HepG2 (cell line): Measurements from ENCODE around the gene RNU6-1. TPM values are rescaled to one million over a fixed set of nuclear protein-coding genes. Genes with fewer than 3 reads are reported as not detected.

Experiments used
- ARID5B ChIP-seq: IDR thresholded peaks from 2 replicates; pipeline ENCODE4 v1.4.0; 2020; ENCODE audit warnings: mild to moderate bottlenecking, missing genetic modification reagents
- BRF2 ChIP-seq: sonication (generic); formaldehyde crosslinking; IDR thresholded peaks from 2 replicates; pipeline ENCODE4 v1.8.1; 2022; ENCODE audit warnings: mild to moderate bottlenecking, missing genetic modification reagents
- ELF3 ChIP-seq: IDR thresholded peaks from 2 replicates; pipeline ENCODE4 v1.6.1; 2016; ENCODE audit warnings: missing genetic modification reagents, missing compliant biosample characterization
- GABPB1 ChIP-seq: IDR thresholded peaks from 2 replicates; pipeline ENCODE4 v1.6.1; 2016; ENCODE audit warnings: mild to moderate bottlenecking, missing genetic modification reagents, moderate library complexity, missing compliant biosample characterization
- GMEB1 ChIP-seq: sonication (generic); formaldehyde crosslinking; IDR thresholded peaks from 2 replicates; pipeline ENCODE4 v1.5.1; 2020; ENCODE audit warnings: missing genetic modification reagents, mild to moderate bottlenecking, borderline replicate concordance
- HNF1A ChIP-seq, 2 experiments: sonication (generic) in 1 of 2; formaldehyde crosslinking in 1 of 2; IDR thresholded peaks; 2 replicates each; pipeline versions ENCODE4 v1.4.0 to v1.6.1; 2016 to 2020; ENCODE audit warnings: borderline replicate concordance in 1 of 2, low read depth in 1 of 2, mild to moderate bottlenecking in 1 of 2, missing genetic modification reagents in 1 of 2
- HNF4A ChIP-seq: sonication (generic); formaldehyde crosslinking; IDR thresholded peaks from 2 replicates; pipeline ENCODE4 v1.4.0; 2020; ENCODE audit warnings: missing genetic modification reagents
- ISL2 ChIP-seq: sonication (generic); formaldehyde crosslinking; IDR thresholded peaks from 2 replicates; pipeline ENCODE4 v1.5.0; 2020; ENCODE audit warnings: missing genetic modification reagents
- NFYC ChIP-seq: IDR thresholded peaks from 2 replicates; pipeline ENCODE4 v1.6.1; 2016; ENCODE audit warnings: missing genetic modification reagents, missing compliant biosample characterization
- PHB2 ChIP-seq: fragments of 450-650 bp; IDR thresholded peaks from 2 replicates; pipeline ENCODE4 v1.6.1; 2018; ENCODE audit not compliant: partially characterized antibody
- POLR2A ChIP-seq, 2 experiments: IDR thresholded peaks; 2 replicates each; pipeline ENCODE4 v1.6.1; 2011; ENCODE audit warnings: low read depth in 2 of 2, low read length in 2 of 2, mild to moderate bottlenecking in 1 of 2, moderate library complexity in 1 of 2; ENCODE audit not compliant: insufficient read depth in 1 of 2
- TAF1 ChIP-seq: sonication (generic); formaldehyde crosslinking; IDR thresholded peaks from 2 replicates; pipeline ENCODE4 v1.4.0; 2020; ENCODE audit warnings: missing genetic modification reagents
- THAP7 ChIP-seq: sonication (generic); formaldehyde crosslinking; IDR thresholded peaks from 2 replicates; pipeline ENCODE4 v1.8.1; 2023; ENCODE audit warnings: mild to moderate bottlenecking, missing genetic modification reagents
- TP53 ChIP-seq: sonication (generic); formaldehyde crosslinking; conservative IDR thresholded peaks from 2 replicates; pipeline ENCODE4 v1.4.0; 2020; ENCODE audit warnings: missing genetic modification reagents
- ZNF224 ChIP-seq: sonication (generic); formaldehyde crosslinking; IDR thresholded peaks from 2 replicates; pipeline ENCODE4 v1.5.0; 2020; ENCODE audit warnings: mild to moderate bottlenecking, missing genetic modification reagents
- ZNF780A ChIP-seq: sonication (generic); formaldehyde crosslinking; IDR thresholded peaks from 2 replicates; pipeline ENCODE4 v1.8.0; 2022; ENCODE audit warnings: mild to moderate bottlenecking, missing genetic modification reagents, moderate library complexity
- ZNF883 ChIP-seq: sonication (generic); formaldehyde crosslinking; IDR thresholded peaks from 2 replicates; pipeline ENCODE4 v1.5.1; 2020; ENCODE audit warnings: mild to moderate bottlenecking, missing genetic modification reagents; ENCODE audit errors: not compliant biosample characterization
- polyA plus RNA-seq, 8 experiments: library from polyadenylated mRNA; depleted of rRNA in 3 of 8; stranded (reverse) in 7 of 8; unstranded in 1 of 8; fragments of >200 nt; fragmentation: Illumina TruSeq in 4 of 8; extraction: Trizol in 4 of 8; gene quantifications; 2 replicates each; pipeline versions ENCODE4 v1.2.1 to v1.2.3, GENCODE V29; 2011 to 2016; ENCODE audit warnings: low read depth in 4 of 8, missing spikeins in 1 of 8, mixed read lengths in 1 of 8; ENCODE audit not compliant: insufficient read depth in 1 of 8
- total RNA-seq, 5 experiments: library from RNA; depleted of rRNA; stranded (reverse); fragments of >200 nt; fragmentation: Illumina TruSeq; extraction: Trizol; gene quantifications; 2 replicates each; pipeline ENCODE4 v1.2.3, GENCODE V29; 2016; ENCODE audit warnings: low read depth in 1 of 5

The RNU6-1 gene
- total and polyA plus RNA-seq, 2 of the 13 experiments (the other 11 are each of a cell fraction or from before 2014, with no cell fraction given): under 0.01 TPM; not detected in 1

GRCh38 chr15:67839929-67840748 is at the start of gene RNU6-1 (continued):
- TF ChIP-seq BRF2 (CRISPR knock-in tag) (peak; percentile 100), PHB2 (no peak), NFYC (CRISPR knock-in tag) (no peak), HNF1A (IDR thresholded peaks at IDR 0.05; ENCODE audit: low read depth) (peak; percentile 34; the same call in 1 of the 2 replicates), HNF1A (CRISPR knock-in tag; IDR thresholded peaks at IDR 0.05; ENCODE audit: borderline replicate concordance) (no peak), THAP7 (no peak), ZNF883 (CRISPR knock-in tag) (no peak), ISL2 (no peak; the same call in 1 of the 2 replicates), TAF1 (peak; percentile 73), TP53 (CRISPR knock-in tag) (no peak), ARID5B (peak; percentile 20; the same call in 1 of the 2 replicates), GMEB1 (CRISPR knock-in tag) (peak; percentile 77; the same call in 1 of the 2 replicates), ELF3 (CRISPR knock-in tag) (no peak; the same call in 1 of the 2 replicates), ZNF224 (CRISPR knock-in tag) (no peak), HNF4A (CRISPR knock-in tag) (no peak), GABPB1 (CRISPR knock-in tag) (peak; percentile 73; the same call in 1 of the 2 replicates), ZNF780A (CRISPR knock-in tag) (no peak), POLR2A (IDR thresholded peaks at IDR 0.05; ENCODE audit: insufficient read depth in 1 of 2, low read depth in 2 of 2, low read length in 2 of 2) (peak; percentile 68 to 84)
